ENCODE measurements around the gene MAMSTR.

DNA sequence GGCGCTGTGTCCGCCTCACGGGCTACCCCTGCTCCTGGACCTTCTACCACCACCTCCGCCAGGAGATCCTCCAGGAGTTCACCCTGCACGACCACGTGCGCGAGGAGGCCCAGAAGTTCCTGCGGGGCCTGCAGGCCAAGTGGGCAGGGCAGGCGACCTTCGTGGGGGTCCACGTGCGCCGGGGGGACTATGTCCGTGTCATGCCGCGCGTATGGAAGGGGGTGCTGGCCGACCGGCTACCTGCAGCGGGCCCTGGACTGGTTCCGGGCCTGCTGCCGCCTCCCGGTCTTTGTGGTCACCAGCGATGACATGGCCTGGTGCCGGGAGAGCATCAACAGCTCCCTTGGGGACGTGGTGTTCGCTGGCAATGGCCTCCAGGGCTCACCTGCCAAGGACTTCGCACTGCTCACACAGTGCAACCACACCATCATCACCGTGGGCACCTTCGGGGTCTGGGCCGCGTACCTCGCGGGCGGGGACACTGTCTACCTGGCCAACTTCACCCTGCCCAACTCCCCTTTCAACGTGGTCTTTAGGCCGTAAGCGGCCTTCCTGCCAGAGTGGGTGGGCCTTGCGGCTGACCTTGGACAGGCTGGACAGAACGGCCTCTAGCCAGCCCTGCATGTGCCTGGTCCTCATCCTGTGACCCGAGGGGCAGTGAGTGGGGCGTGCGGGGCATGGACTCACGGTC, 38.9 kb downstream of the MAMSTR start:
- TF ChIP-seq POLR2A (IDR thresholded peaks at IDR 0.05; ENCODE audit: low read depth, low read length) (no peak), POLR2AphosphoS5 (IDR thresholded peaks at IDR 0.05; ENCODE audit: low read depth, low read length) (no peak), TAF1 (IDR thresholded peaks at IDR 0.05; ENCODE audit: borderline replicate concordance, low read depth, low read length) (no peak)
